WERI-Rb-1 (cell line): ENCODE data around the gene ZC3H12D.
"Not testable (repeated sequence)": the region's sequence is repeated elsewhere in the genome, so short reads cannot be mapped to it uniquely, and the experiment has no call there.

Experiments
- DNase-seq: peaks from one replicate; pipeline ENCODE4 v3.0.0-alpha.2; 2020
- H3K27ac ChIP-seq: fragments of 250-450 bp; sonication (Bioruptor Pico); 2 replicates; pipeline ENCODE4 v1.5.1; 2020; ENCODE audit warnings: mild to moderate bottlenecking, moderate library complexity
- H3K27me3 ChIP-seq: fragments of 250-450 bp; sonication (Bioruptor Pico); 2 replicates; pipeline ENCODE4 v1.5.1; 2021; ENCODE audit warnings: mild to moderate bottlenecking, low read depth, moderate library complexity; ENCODE audit not compliant: insufficient read depth, severe bottlenecking
- H3K36me3 ChIP-seq: fragments of 250-450 bp; sonication (Bioruptor Pico); 2 replicates; pipeline ENCODE4 v1.5.1; 2020; ENCODE audit warnings: mild to moderate bottlenecking, moderate library complexity
- H3K4me3 ChIP-seq: 2 replicates; pipeline ENCODE4 v1.5.1; 2011; ENCODE audit warnings: low read depth, mild to moderate bottlenecking, control low read depth, low read length
- H3K9me3 ChIP-seq: fragments of 250-450 bp; sonication (Bioruptor Pico); 2 replicates; pipeline ENCODE4 v1.5.1; 2021; ENCODE audit warnings: mild to moderate bottlenecking, moderate library complexity; ENCODE audit not compliant: severe bottlenecking
- TF ChIP-seq, protein P1 (sequence below): IDR thresholded peaks from 2 replicates; pipeline ENCODE4 v1.5.1; 2011; ENCODE audit warnings: low read depth, mild to moderate bottlenecking, control low read depth, inconsistent platforms, low read length

ZC3H12D gene

DNA sequence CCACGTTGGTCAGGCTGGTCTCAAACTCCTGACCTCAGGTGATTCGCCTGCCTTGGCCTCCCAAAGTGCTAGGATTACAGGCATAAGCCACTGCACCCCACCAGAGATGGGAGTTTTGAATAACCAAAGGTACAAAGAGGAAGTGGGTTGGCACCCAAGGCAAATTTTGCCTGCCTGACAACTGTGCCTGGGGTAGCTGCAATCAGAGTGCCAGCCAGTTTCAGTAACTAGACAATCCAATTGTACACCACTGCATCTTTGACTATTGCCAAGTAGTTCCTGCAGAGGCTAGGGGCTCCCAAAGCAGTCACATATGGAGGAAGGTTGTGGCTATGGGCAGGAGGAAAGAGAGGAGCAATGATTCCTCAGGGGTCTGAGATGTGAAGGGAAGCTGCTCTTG lies 16.6 kb downstream of the ZC3H12D start:
- DNase-seq: no peak
- Histone ChIP-seq H3K9me3 (no peaks in the 10 kb centered on the region), H3K36me3 (no peaks in the 10 kb centered on the region), H3K4me3 (no peak overlapping the region), H3K27ac (no peak overlapping the region), H3K27me3 (no peaks in the 10 kb centered on the region)
- TF ChIP-seq, protein P1, sequence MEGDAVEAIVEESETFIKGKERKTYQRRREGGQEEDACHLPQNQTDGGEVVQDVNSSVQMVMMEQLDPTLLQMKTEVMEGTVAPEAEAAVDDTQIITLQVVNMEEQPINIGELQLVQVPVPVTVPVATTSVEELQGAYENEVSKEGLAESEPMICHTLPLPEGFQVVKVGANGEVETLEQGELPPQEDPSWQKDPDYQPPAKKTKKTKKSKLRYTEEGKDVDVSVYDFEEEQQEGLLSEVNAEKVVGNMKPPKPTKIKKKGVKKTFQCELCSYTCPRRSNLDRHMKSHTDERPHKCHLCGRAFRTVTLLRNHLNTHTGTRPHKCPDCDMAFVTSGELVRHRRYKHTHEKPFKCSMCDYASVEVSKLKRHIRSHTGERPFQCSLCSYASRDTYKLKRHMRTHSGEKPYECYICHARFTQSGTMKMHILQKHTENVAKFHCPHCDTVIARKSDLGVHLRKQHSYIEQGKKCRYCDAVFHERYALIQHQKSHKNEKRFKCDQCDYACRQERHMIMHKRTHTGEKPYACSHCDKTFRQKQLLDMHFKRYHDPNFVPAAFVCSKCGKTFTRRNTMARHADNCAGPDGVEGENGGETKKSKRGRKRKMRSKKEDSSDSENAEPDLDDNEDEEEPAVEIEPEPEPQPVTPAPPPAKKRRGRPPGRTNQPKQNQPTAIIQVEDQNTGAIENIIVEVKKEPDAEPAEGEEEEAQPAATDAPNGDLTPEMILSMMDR: no peak

DNA sequence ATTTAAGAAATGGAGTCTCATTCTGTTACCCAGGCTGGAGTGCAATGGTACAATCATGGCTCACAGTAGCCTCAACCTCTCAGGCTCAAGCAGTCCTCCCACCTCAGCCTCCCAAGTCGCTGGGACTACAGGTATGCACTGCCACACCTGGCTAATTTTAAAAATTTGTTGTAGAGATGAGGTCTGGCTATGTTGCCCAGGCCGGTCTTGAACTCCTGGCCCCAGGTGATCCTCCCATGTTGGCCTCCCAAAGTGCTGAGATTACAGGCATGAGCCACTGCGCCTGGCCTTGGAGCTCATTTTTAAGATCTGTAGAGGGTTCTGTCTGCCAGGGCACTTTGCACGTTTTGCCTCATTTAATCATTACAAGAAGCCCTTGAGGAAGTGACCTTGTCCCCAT lies 17.5 kb downstream of the ZC3H12D start:
- TF ChIP-seq, protein P1: no peak
- Histone ChIP-seq H3K9me3 (no peaks in the 10 kb centered on the region), H3K27me3 (no peaks in the 10 kb centered on the region), H3K36me3 (no peaks in the 10 kb centered on the region), H3K4me3 (no peak overlapping the region), H3K27ac (no peak overlapping the region)
- DNase-seq: no peak

DNA sequence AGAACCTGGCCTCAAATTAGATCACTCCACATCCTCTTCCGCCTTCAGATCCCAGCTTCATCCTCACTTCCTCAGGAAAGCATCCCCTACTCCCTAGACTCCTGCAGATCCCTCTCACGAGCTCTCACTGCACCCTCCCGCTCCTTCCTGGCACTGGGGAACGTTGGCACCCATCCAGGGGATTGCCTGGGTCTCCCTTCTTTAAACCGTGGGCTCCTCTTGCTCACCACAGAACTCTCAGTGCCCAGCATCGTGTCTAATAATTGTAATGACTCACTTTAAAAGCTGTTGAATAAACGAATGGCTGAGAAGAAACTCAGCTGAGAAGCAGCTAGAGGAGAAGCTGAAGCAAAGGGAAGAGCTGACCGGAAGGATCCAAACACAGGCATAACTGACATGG lies 20.4 kb downstream of the ZC3H12D start:
- no peaks in the 10 kb centered on the region for H3K9me3 ChIP-seq
- TF ChIP-seq, protein P1: no peak
- no peak overlapping the region for H3K4me3 ChIP-seq
- DNase-seq: no peak
- no peak overlapping the region for H3K27ac ChIP-seq
- H3K27me3 ChIP-seq: no peaks in the 10 kb centered on the region
- no peaks in the 10 kb centered on the region for H3K36me3 ChIP-seq

DNA sequence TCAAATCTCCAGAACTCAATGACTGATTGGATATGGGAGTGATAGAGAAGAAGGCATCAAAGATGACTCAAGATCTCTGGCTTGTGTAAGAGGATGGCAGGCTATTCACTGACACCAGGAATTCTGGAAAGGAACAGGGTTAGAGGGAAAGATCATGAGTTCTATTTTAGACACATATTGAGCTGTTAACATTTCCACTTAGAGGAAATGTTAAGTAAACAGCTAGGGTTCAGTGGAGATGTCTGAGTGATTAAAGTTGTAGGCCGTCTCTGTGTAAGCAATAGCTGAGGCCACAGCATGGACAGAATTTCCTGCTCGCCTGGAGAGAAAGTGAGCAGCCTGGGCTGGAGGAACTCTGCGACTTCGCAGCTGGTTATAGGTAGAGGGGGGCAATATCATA lies 21.0 kb downstream of the ZC3H12D start:
- H3K27me3 ChIP-seq: no peaks in the 10 kb centered on the region
- TF ChIP-seq, protein P1: no peak
- no peak overlapping the region for H3K27ac ChIP-seq
- H3K9me3 ChIP-seq: no peaks in the 10 kb centered on the region
- H3K4me3 ChIP-seq: no peak overlapping the region
- no peaks in the 10 kb centered on the region for H3K36me3 ChIP-seq
- no peak for DNase-seq

DNA sequence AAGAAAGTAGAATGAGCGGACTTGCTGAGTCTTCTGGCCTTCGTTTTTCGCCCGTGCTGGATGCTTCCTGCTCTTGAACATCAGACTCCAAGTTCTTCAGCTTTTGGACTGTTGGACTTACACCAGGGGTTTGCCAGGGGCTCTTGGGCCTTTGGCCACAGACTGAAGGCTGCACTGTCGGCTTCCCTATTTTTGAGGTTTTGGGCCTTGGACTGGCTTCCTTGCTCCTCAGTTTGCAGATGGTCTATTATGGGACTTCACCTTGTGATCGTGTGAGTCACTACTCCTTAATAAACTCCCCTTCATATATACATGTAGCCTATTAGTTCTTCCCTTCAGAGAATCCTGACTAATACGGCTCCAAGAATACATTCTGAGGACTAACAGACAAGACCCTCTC lies 22.1 kb downstream of the ZC3H12D start:
- not testable (repeated sequence) for H3K27me3 ChIP-seq, H3K27ac ChIP-seq, H3K9me3 ChIP-seq, H3K36me3 ChIP-seq, H3K4me3 ChIP-seq, DNase-seq

DNA sequence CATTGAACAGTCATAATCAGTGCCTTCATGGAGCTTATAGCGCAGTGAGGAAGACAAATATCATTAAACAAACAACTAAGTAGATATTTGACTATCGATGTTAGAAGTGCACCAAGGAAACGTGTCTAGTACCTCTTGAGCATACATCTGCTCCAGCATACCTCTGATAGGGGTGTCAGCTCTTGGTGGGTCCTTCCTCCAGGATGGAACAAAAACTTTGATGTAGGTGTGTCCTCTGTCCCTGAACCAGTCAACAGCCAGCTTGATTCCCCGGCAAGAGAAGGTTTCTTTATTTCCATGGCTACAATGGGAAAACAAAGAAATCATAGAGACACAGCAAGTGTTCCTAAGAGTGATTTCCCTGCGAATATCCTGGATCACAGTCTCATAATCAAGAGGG lies 23.1 kb downstream of the ZC3H12D start:
- no peak overlapping the region for H3K27ac ChIP-seq
- no peak for DNase-seq
- TF ChIP-seq, protein P1: no peak
- no peaks in the 10 kb centered on the region for H3K27me3 ChIP-seq
- no peaks in the 10 kb centered on the region for H3K36me3 ChIP-seq
- H3K9me3 ChIP-seq: no peaks in the 10 kb centered on the region
- no peak overlapping the region for H3K4me3 ChIP-seq

DNA sequence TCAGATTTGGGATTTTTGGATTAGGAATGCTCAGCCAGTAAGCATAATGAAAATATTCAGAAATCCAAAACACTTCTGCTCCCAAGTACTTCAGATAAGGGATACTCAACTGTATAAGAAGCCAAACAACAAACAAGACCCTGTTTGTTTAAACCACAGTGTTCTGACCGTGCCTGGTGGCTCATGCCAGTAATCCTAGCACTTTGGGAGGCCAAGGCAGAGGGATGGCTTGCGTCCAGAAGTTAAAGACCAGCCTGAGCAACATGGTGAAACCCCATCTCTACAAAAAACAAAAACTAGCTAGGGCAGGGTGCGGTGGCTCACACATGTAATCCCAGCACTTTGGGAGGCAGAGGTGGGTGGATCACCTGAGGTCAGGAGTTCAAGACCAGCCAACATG lies 24.6 kb downstream of the ZC3H12D start:
- not testable (repeated sequence) for H3K27ac ChIP-seq, DNase-seq, H3K36me3 ChIP-seq, H3K27me3 ChIP-seq, H3K4me3 ChIP-seq, H3K9me3 ChIP-seq
